Activated CD8-positive, alpha-beta memory T cell treated with anti-CD3 and anti-CD28 coated beads, Interleukin-2, amount 50 U/mL, for 4 hours (primary cell): ENCODE data around the gene ZNF462.
"Not testable (repeated sequence)": the region's sequence is repeated elsewhere in the genome, so short reads cannot be mapped to it uniquely, and the experiment has no call there.

ENCODE experiments used
- DNase-seq: peaks from one replicate; pipeline ENCODE4 v3.0.0-alpha.2; 2020

ZNF462 gene, protein sequence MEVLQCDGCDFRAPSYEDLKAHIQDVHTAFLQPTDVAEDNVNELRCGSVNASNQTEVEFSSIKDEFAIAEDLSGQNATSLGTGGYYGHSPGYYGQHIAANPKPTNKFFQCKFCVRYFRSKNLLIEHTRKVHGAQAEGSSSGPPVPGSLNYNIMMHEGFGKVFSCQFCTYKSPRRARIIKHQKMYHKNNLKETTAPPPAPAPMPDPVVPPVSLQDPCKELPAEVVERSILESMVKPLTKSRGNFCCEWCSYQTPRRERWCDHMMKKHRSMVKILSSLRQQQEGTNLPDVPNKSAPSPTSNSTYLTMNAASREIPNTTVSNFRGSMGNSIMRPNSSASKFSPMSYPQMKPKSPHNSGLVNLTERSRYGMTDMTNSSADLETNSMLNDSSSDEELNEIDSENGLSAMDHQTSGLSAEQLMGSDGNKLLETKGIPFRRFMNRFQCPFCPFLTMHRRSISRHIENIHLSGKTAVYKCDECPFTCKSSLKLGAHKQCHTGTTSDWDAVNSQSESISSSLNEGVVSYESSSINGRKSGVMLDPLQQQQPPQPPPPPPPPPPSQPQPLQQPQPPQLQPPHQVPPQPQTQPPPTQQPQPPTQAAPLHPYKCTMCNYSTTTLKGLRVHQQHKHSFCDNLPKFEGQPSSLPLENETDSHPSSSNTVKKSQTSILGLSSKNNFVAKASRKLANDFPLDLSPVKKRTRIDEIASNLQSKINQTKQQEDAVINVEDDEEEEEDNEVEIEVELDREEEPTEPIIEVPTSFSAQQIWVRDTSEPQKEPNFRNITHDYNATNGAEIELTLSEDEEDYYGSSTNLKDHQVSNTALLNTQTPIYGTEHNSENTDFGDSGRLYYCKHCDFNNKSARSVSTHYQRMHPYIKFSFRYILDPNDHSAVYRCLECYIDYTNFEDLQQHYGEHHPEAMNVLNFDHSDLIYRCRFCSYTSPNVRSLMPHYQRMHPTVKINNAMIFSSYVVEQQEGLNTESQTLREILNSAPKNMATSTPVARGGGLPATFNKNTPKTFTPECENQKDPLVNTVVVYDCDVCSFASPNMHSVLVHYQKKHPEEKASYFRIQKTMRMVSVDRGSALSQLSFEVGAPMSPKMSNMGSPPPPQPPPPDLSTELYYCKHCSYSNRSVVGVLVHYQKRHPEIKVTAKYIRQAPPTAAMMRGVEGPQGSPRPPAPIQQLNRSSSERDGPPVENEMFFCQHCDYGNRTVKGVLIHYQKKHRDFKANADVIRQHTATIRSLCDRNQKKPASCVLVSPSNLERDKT (N-terminal part only)

GRCh38 chr9:106862821-106863720, at the start of gene ZNF462:
ZNF462 (plus strand) TSS chr9:106863166; CDS start chr9:106923384, 60,218 bp downstream.
- DNase-seq, result no peak

GRCh38 chr9:106816524-106816923, 46.4 kb upstream of the ZNF462 start:
- DNase-seq, result no peak

GRCh38 chr9:106818034-106818433, 44.9 kb upstream of the ZNF462 start:
- DNase-seq, result no peak

GRCh38 chr9:106820866-106821265, 42.1 kb upstream of the ZNF462 start:
- no peak for DNase-seq

DNA sequence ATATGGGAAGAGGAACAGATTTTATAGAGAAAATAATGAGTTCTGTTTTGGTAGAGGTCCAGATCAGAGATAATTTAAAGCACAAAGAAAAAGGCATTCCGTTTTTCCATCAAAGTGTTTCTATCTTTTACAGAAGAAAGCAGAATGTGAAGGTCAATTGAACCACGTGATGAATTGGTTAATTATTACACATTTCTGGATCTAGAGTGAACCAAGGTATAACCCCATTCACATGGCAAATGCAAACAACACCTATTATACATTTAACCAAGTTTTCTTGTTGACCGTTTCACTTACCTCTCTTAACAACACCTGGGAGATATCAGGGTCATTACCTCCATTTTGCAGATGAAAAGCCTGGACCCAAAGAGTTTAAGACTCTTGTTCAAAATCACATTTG, 34.9 kb upstream of the ZNF462 start:
- DNase-seq, result no peak

DNA sequence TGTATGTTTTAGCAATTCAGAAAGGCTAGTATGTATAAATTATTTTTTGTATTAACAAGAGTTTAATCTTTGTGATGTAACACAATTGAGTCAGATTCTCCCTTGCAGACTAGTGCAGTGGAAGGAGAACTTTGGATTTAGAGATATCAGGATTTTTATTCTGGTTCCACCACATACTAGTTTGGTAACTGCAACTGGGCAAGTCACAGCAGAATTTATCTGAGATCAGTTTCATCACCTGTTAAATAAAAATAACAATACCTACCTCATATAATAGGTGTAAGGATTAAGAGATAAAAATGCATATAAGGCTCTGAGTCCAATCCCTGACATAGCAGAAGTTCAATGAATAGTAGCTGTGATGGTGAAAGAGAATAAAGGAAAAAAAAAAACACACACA, 34.0 kb upstream of the ZNF462 start:
- no peak for DNase-seq

- no peak for DNase-seq
These were observed 33.1 kb upstream of the ZNF462 start for GRCh38 chr9:106829666-106830408.

DNA sequence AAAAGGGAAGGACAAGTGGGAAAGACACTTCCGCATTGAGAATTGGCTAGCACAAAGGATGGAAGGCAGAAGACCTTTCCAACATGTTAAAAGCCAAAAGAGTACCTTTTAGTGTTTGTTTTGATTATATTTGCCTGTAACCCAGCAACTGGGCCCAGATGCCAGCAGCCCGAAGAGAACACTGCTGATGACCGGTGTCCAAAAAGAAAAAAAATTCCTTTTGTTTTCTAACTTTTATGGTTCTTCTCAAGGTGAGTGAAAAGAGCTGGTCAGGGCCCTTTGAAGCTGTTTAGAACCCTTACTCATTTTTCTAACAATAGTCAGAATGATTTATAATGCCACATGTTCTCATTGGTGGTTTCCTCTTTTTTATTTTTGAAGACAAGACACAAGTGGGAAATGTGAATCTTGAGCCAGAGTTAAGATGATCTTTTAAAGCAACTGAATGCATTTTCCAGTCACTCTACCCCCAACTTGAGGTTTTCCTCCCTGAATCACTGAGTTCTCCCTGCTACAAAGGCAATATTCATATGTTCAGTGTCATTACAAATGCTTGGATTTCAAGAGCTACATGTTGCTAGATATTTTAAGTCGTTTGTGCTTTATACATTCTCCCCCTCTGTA, 32.3 kb upstream of the ZNF462 start:
- DNase-seq, result no peak

DNA sequence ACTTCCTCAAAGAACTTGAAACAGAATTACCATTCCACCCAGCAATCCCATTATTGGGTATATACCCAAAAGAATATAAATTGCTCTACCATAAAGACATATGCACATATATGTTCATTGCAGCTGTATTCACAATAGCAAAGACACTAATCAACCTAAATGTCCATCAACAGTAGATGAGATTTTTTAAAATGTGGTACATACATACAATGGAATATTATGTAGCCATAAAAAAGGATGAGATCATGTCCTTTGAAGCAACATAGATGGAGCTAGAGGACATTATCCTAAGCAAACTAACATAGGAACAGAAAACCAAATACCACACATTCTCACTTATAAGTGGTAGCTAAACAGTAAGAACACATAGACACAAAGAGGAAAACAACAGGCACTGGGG, 28.1 kb upstream of the ZNF462 start:
- DNase-seq, result no peak

GRCh38 chr9:106835840-106836239, 27.1 kb upstream of the ZNF462 start:
- DNase-seq, result no peak

- no peak for DNase-seq
These were observed 19.6 kb upstream of the ZNF462 start for GRCh38 chr9:106843371-106843770.

GRCh38 chr9:106846307-106846706, 16.7 kb upstream of the ZNF462 start:
- DNase-seq, result no peak

DNA sequence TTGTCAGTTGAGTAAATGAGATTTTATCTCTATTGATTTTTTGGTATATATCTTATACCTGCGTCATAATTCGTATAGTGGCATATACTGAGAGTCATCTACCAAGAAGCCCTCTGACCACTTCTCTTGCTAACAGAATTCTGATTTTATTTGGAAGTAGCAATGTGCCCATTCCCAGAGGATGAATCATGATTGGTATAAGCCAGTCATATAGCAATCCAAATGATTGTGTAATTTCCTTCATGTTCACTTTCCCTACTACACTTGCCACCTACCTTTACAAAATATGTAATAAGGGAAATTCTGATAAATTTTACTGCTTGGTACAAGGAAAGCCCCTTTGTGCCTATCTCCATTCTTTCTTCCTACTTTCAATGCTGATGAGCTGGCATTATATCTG, 16.1 kb upstream of the ZNF462 start:
- DNase-seq, result no peak

GRCh38 chr9:106851640-106852039, 11.3 kb upstream of the ZNF462 start:
- DNase-seq, result not testable (repeated sequence)

GRCh38 chr9:106857811-106858470, 5.0 kb upstream of the ZNF462 start:
- DNase-seq, result no peak

DNA sequence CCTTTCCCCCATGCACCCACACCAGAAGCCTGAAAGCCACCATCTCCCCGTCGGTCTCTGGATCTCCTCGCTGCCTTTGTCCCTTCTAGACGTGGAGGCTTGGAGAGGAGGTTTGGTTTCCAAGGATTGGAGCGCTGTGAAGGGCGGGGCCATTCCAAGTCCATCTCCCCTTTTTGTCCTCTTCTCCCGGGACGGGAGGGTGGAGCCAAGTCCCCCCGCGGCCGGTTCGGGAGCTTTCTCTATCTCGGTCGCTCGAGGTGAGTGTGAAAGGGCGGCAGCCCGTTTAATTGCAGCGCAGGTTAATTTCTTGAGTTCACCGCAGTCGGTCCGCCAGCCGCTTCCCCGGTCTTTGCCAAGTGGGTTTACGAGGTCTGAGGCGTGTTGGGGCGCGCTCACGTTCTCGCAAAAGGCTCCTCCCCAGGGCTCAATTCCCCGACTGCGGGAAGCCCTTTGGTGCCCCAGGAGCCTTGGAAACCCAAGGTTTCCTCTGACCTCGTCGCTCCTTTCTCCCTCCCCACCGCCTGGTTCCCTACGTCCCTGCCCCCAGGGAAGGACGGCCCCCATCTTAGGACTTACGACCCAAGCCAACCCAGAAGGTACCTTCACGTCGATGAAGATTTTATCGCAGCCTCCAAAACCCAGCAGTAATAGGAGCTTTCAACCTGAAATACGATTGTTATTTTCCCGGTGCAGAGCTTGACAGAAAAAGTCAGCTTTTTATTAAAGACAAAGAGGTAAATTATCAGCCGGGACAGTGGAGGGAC, 2.8 kb upstream of the ZNF462 start:
- no peak for DNase-seq

- DNase-seq, result no peak
These were observed 2.0 kb upstream of the ZNF462 start for GRCh38 chr9:106860721-106861639.

DNA sequence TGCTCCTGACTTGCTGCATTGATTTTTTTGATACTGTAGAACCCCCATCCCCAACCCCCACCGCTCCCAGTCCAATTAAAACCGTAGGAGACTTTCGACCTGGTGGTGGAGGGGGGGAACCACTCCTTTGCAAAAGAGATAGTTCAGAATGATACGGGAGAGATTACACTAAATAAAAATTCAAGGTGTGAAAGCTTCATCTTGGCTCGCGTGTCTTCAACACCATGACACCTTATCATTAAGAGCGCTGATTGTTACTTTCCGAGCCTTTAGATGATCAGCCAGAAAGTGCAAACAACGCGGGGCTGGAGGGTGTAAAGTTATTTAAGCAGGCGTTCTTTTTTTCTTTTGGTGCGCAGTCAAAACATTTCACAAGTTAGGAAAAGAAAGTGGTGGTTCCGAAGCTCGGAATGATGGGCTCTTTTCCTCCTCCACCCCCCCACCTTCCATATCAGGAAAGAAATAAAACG, 1.3 kb upstream of the ZNF462 start:
- DNase-seq, result no peak
